SK-N-SH treated with all-trans-retinoic acid at 6 μM for 48 hours (cell line): Measurements from ENCODE around the gene OR51V1.

Experiments used
- CSDC2 ChIP-seq: fragments of 250-450 bp; sonication (Bioruptor Pico); IDR thresholded peaks from 2 replicates; pipeline ENCODE4 v1.5.0; 2020; ENCODE audit warnings: mild to moderate bottlenecking, moderate library complexity
- PATZ1 ChIP-seq: fragments of 250-450 bp; sonication (Bioruptor Pico); IDR thresholded peaks from 2 replicates; pipeline ENCODE4 v1.8.0; 2020; ENCODE audit warnings: mild to moderate bottlenecking, moderate library complexity, borderline replicate concordance
- SNAI2 ChIP-seq: fragments of 250-450 bp; sonication (Bioruptor Pico); IDR thresholded peaks from 2 replicates; pipeline ENCODE4 v1.5.0; 2020; ENCODE audit warnings: mild to moderate bottlenecking, moderate library complexity
- TCF4 ChIP-seq: fragments of 250-450 bp; sonication (Bioruptor Pico); IDR thresholded peaks from 2 replicates; pipeline ENCODE4 v1.8.0; 2021; ENCODE audit warnings: mild to moderate bottlenecking, moderate library complexity, borderline replicate concordance
- TSHZ2 ChIP-seq: fragments of 250-450 bp; sonication (Bioruptor Pico); IDR thresholded peaks from 2 replicates; pipeline ENCODE4 v1.5.0; 2020; ENCODE audit warnings: mild to moderate bottlenecking, moderate library complexity
- ZC3H10 ChIP-seq: fragments of 250-450 bp; sonication (Bioruptor Pico); IDR thresholded peaks from 2 replicates; pipeline ENCODE4 v1.5.1; 2021; ENCODE audit warnings: mild to moderate bottlenecking, moderate library complexity
- ZFP30 ChIP-seq: fragments of 450-650 bp; formaldehyde crosslinking; IDR thresholded peaks from 2 replicates; pipeline ENCODE4 v1.5.0; 2022; ENCODE audit warnings: mild to moderate bottlenecking, moderate library complexity
- TF ChIP-seq, protein P1 (sequence below): fragments of 250-450 bp; sonication (Bioruptor Pico); IDR thresholded peaks from 2 replicates; pipeline ENCODE4 v1.5.1; 2020; ENCODE audit warnings: low read depth, mild to moderate bottlenecking, moderate library complexity

GRCh38 chr11:5233307-5233706 lies 32.8 kb upstream of the OR51V1 start:
- TF ChIP-seq PATZ1 (CRISPR knock-in tag) = no peak
- no peak for TF ChIP-seq ZC3H10
- TF ChIP-seq CSDC2 (CRISPR knock-in tag) = no peak
- TF ChIP-seq, protein P1, sequence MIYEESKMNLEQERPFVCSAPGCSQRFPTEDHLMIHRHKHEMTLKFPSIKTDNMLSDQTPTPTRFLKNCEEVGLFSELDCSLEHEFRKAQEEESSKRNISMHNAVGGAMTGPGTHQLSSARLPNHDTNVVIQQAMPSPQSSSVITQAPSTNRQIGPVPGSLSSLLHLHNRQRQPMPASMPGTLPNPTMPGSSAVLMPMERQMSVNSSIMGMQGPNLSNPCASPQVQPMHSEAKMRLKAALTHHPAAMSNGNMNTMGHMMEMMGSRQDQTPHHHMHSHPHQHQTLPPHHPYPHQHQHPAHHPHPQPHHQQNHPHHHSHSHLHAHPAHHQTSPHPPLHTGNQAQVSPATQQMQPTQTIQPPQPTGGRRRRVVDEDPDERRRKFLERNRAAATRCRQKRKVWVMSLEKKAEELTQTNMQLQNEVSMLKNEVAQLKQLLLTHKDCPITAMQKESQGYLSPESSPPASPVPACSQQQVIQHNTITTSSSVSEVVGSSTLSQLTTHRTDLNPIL (CRISPR knock-in tag) = no peak
- no peak for TF ChIP-seq TCF4 (CRISPR knock-in tag)
- TF ChIP-seq SNAI2 (CRISPR knock-in tag) = no peak
- TF ChIP-seq ZFP30 = no peak
- TF ChIP-seq TSHZ2 = no peak
